H1 (cell line): ENCODE measurements around the gene PTDSS2. TPM values are rescaled to one million over a fixed set of nuclear protein-coding genes. Genes with fewer than 3 reads are reported as not detected.

Experiments used
- CTCF ChIA-PET: fragments of 300-600 bp; sonication (Branson Sonifier 250); formaldehyde crosslinking; loops from one replicate; lab custom pipeline; 2021; ENCODE audit not compliant: partially characterized antibody; lab: Charles Lee
- POLR2A ChIA-PET: fragments of 300-600 bp; sonication (Branson Sonifier 250); formaldehyde crosslinking; loops from one replicate; lab custom pipeline; 2021; ENCODE audit warnings: inconsistent platforms; ENCODE audit not compliant: partially characterized antibody; lab: Charles Lee
- DNase-seq, 2 experiments: peaks; one replicate each; pipeline versions ENCODE4 v3.0.0 to v3.0.0-alpha.2; 2010 to 2022; ENCODE audit warnings: low spot score in 2 of 2, low read depth in 1 of 2, mixed read lengths in 1 of 2
- FAIRE-seq: peaks from 2 replicates; lab custom pipeline; 2011; peaks lifted over from hg19 to GRCh38; lab: Jason Lieb, UNC
- H2AFZ ChIP-seq: 2 replicates; pipeline ENCODE4 v1.8.1; 2012; ENCODE audit warnings: low read length, inconsistent platforms
- H2AK5ac ChIP-seq: 2 replicates; pipeline ENCODE4 v1.6.1; 2013; ENCODE audit warnings: low read depth, low read length
- H2BK120ac ChIP-seq: replicated peaks from 2 replicates; pipeline ENCODE3; 2013; ENCODE audit warnings: low read depth, low read length, inconsistent platforms
- H2BK12ac ChIP-seq: 2 replicates; pipeline ENCODE4 v1.6.1; 2013; ENCODE audit warnings: low read depth, low read length
- H2BK15ac ChIP-seq: 2 replicates; pipeline ENCODE4 v1.6.1; 2013; ENCODE audit warnings: low read length
- H2BK20ac ChIP-seq: 2 replicates; pipeline ENCODE4 v1.6.1; 2013; ENCODE audit warnings: low read length
- H2BK5ac ChIP-seq: 2 replicates; pipeline ENCODE4 v1.6.1; 2013; ENCODE audit warnings: low read depth, low read length
- H3K14ac ChIP-seq: 2 replicates; pipeline ENCODE4 v1.6.1; 2013; ENCODE audit warnings: inconsistent platforms; ENCODE audit not compliant: insufficient read length
- H3K18ac ChIP-seq: 2 replicates; pipeline ENCODE4 v1.6.1; 2013; ENCODE audit warnings: low read length; ENCODE audit errors: extremely low read depth
- H3K23ac ChIP-seq: 2 replicates; pipeline ENCODE4 v1.6.1; 2013; ENCODE audit warnings: inconsistent platforms; ENCODE audit not compliant: insufficient read length
- H3K23me2 ChIP-seq: 2 replicates; pipeline ENCODE4 v1.6.1; 2013; ENCODE audit warnings: low read depth, low read length
- H3K27ac ChIP-seq: 2 replicates; pipeline ENCODE4 v1.6.1; 2011; ENCODE audit warnings: low read depth, low read length, inconsistent platforms
- H3K27me3 ChIP-seq, 4 experiments: replicated peaks in 1 of 4; 1 replicate in 1 of 4; 2 replicates in 3 of 4; pipeline versions ENCODE4 v1.6.1 to v1.8.1; 2011 to 2013; ENCODE audit warnings: low read length in 3 of 4, mild to moderate bottlenecking in 3 of 4, inconsistent platforms in 2 of 4, mixed read lengths in 2 of 4, moderate library complexity in 1 of 4; ENCODE audit not compliant: control insufficient read depth in 3 of 4, insufficient read depth in 3 of 4; ENCODE audit errors: extremely low read depth in 1 of 4
- H3K36me3 ChIP-seq, 4 experiments: 2 replicates each; pipeline versions ENCODE4 v1.6.1 to v1.8.1; 2011 to 2013; ENCODE audit warnings: mild to moderate bottlenecking in 4 of 4, low read length in 3 of 4, moderate library complexity in 2 of 4, control low read depth in 1 of 4, inconsistent platforms in 1 of 4; ENCODE audit not compliant: insufficient read depth in 4 of 4, control insufficient read depth in 2 of 4
- H3K4ac ChIP-seq: replicated peaks from 2 replicates; pipeline ENCODE3; 2013; ENCODE audit warnings: low read length, low read depth, mixed read lengths, inconsistent platforms; ENCODE audit not compliant: insufficient read length
- H3K4me1 ChIP-seq, 4 experiments: replicated peaks in 1 of 4; 1 replicate in 1 of 4; 2 replicates in 3 of 4; pipeline versions ENCODE4 v1.6.1 to v1.8.1; 2011 to 2013; ENCODE audit warnings: low read length in 3 of 4, inconsistent platforms in 2 of 4, mixed read lengths in 1 of 4; ENCODE audit not compliant: insufficient read depth in 4 of 4, control insufficient read depth in 3 of 4
- H3K4me2 ChIP-seq, 2 experiments: 2 replicates each; pipeline versions ENCODE4 v1.6.1 to v1.8.1; 2011 to 2013; ENCODE audit warnings: low read depth in 2 of 2, low read length in 2 of 2, control low read depth in 1 of 2, inconsistent platforms in 1 of 2, mild to moderate bottlenecking in 1 of 2; ENCODE audit not compliant: insufficient read depth in 1 of 2
- H3K4me3 ChIP-seq, 4 experiments: fragments of 200-600, 300-600 bp in 1 of 4; sonication (generic), shearing (Covaris generic), sonication (Bioruptor Twin) in 1 of 4; 2 replicates each; pipeline versions ENCODE4 v1.5.1 to v1.8.1; 2011 to 2016; ENCODE audit warnings: low read length in 4 of 4, low read depth in 3 of 4, control low read depth in 2 of 4, inconsistent platforms in 2 of 4, mild to moderate bottlenecking in 2 of 4, mixed read lengths in 1 of 4, moderate library complexity in 1 of 4; ENCODE audit not compliant: insufficient read depth in 2 of 4; ENCODE audit errors: extremely low read depth in 1 of 4
- H3K56ac ChIP-seq: replicated peaks from 2 replicates; pipeline ENCODE3; 2013; ENCODE audit warnings: low read depth, mild to moderate bottlenecking, mixed read lengths, low read length, inconsistent platforms; ENCODE audit not compliant: insufficient read length
- H3K79me1 ChIP-seq: 2 replicates; pipeline ENCODE4 v1.6.1; 2013; ENCODE audit warnings: low read depth, low read length, control low read depth
- H3K79me2 ChIP-seq, 2 experiments: 2 replicates each; pipeline versions ENCODE4 v1.6.1 to v1.8.1; 2012 to 2013; ENCODE audit warnings: low read length in 2 of 2, mild to moderate bottlenecking in 2 of 2, inconsistent platforms in 1 of 2; ENCODE audit not compliant: insufficient read depth in 2 of 2, control insufficient read depth in 1 of 2
- H3K9ac ChIP-seq, 4 experiments: replicated peaks in 1 of 4; 1 replicate in 1 of 4; 2 replicates in 3 of 4; pipeline versions ENCODE4 v1.6.1 to v1.8.1; 2011 to 2013; ENCODE audit warnings: low read depth in 3 of 4, low read length in 3 of 4, control low read depth in 2 of 4, mild to moderate bottlenecking in 2 of 4, moderate library complexity in 2 of 4, inconsistent platforms in 1 of 4; ENCODE audit errors: extremely low read depth in 1 of 4
- H3K9me3 ChIP-seq, 2 experiments: 2 replicates each; pipeline versions ENCODE4 v1.6.1 to v1.8.1; 2012 to 2013; ENCODE audit warnings: mild to moderate bottlenecking in 2 of 2, moderate library complexity in 2 of 2, control low read depth in 1 of 2, inconsistent platforms in 1 of 2, low read depth in 1 of 2, low read length in 1 of 2, mixed read lengths in 1 of 2; ENCODE audit not compliant: insufficient read depth in 2 of 2
- H4K20me1 ChIP-seq, 2 experiments: replicated peaks in 1 of 2; 2 replicates each; pipeline versions ENCODE3 to v1.8.1; 2011 to 2013; ENCODE audit warnings: inconsistent platforms in 2 of 2, low read length in 2 of 2, mild to moderate bottlenecking in 1 of 2; ENCODE audit not compliant: insufficient read depth in 2 of 2, control insufficient read depth in 1 of 2
- H4K5ac ChIP-seq: 2 replicates; pipeline ENCODE4 v1.6.1; 2013; ENCODE audit warnings: low read length, low read depth, mixed read lengths, inconsistent platforms; ENCODE audit not compliant: insufficient read length
- H4K8ac ChIP-seq: 2 replicates; pipeline ENCODE4 v1.8.0; 2013; ENCODE audit warnings: mild to moderate bottlenecking, moderate library complexity, low read length, inconsistent platforms; ENCODE audit not compliant: insufficient read depth; ENCODE audit errors: extremely low read depth
- H4K91ac ChIP-seq: replicated peaks from 2 replicates; pipeline ENCODE3; 2013; ENCODE audit warnings: low read length, mixed read lengths, inconsistent platforms; ENCODE audit not compliant: insufficient read length
- CREB1 ChIP-seq: IDR thresholded peaks from 2 replicates; pipeline ENCODE4 v1.6.1; 2012; ENCODE audit warnings: inconsistent platforms
- EZH2 ChIP-seq: fragments of 200-600 bp; sonication (generic); IDR thresholded peaks from 2 replicates; pipeline ENCODE4 v1.7.1; 2012; ENCODE audit warnings: low read depth, mild to moderate bottlenecking, moderate library complexity, low read length, inconsistent platforms; ENCODE audit not compliant: severe bottlenecking
- WGBS, 2 experiments: shearing (Covaris generic) in 1 of 2; methylation state at CpG; one replicate each; pipeline versions ENCODE4 v1.1.6 to v1.1.7; 2013 to 2015; ENCODE audit warnings: low lambda C conversion rate in 2 of 2, mixed read lengths in 2 of 2, inconsistent platforms in 1 of 2, low coverage in 1 of 2, missing lambda C conversion rate in 1 of 2; ENCODE audit not compliant: insufficient replicate concordance in 2 of 2, insufficient coverage in 1 of 2, insufficient read length in 1 of 2; ENCODE audit errors: extremely low coverage in 1 of 2, missing lambda C conversion rate in 1 of 2; 5-methylcytosine and 5-hydroxymethylcytosine counted together
- polyA plus RNA-seq, 7 experiments: library from polyadenylated mRNA; depleted of rRNA in 3 of 7; stranded (reverse) in 5 of 7; unstranded in 2 of 7; fragments of >200 nt in 5 of 7; fragments of 200-250 nt in 2 of 7; gene quantifications; 1 replicate in 5 of 7; 2 replicates in 1 of 7; 4 replicates in 1 of 7; pipeline versions ENCODE4 v1.2.1 to v1.2.3, GENCODE V29; 2011 to 2013; ENCODE audit warnings: missing spikeins in 2 of 7, mixed read lengths in 2 of 7
- total RNA-seq: library from RNA; stranded (reverse); fragmentation: NEBNext Ultra II Directional; extraction: Animal tissue kit (Norgen Biotek cat#: 25700); gene quantifications from 2 replicates; pipeline ENCODE4 v1.2.1, GENCODE V29; 2021

PTDSS2 gene
- total and polyA plus RNA-seq, 2 of the 8 experiments (the other 6 are each of a cell fraction or from before 2014, with no cell fraction given), result 48.7 to 68.2 TPM

DNA sequence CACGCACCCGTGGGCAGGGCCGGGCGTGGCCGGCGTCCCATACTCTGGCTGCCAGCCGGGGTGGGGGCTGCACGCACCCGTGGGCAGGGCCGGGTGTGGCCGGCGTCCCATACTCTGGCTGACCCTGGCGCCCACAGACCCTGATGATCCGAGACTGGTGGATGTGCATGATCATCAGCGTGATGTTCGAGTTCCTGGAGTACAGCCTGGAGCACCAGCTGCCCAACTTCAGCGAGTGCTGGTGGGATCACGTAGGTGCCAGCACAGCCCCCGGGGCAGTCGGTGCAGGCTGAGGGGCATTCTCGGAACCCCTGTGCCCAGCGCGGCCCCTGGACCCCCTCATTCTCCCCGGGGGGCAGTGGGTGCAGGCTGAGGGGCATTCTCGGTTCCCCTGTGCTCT lies 38.0 kb downstream of the PTDSS2 start:
- no peak for DNase-seq
- Histone ChIP-seq H2BK20ac (no peak overlapping the region), H3K36me3 (peaks cover 0 to 15% (median 3%) of the 10 kb centered on the region in 4 experiments; a peak in 5 of 8 replicates), H2BK12ac (no peak overlapping the region), H3K18ac (no peak overlapping the region), H3K4me3 (no peak overlapping the region), H3K4ac (no peak overlapping the region), H3K79me1 (peaks cover 13% of the 10 kb centered on the region), H4K8ac (no peak overlapping the region), H3K23ac (no peak overlapping the region), H2AK5ac (no peak overlapping the region), H4K20me1 (peaks cover 1 to 9% of the 10 kb centered on the region in 2 experiments), H3K4me2 (no peak overlapping the region), H3K56ac (no peak overlapping the region), H3K79me2 (peaks cover 0 to 16% of the 10 kb centered on the region in 2 experiments; a peak in 1 of 4 replicates), H2BK15ac (no peak overlapping the region), H3K9ac (no peak overlapping the region), H3K27me3 (no peaks in the 10 kb centered on the region), H2AFZ (no peak overlapping the region), H3K9me3 (peaks cover 0 to 10% of the 10 kb centered on the region in 2 experiments; a peak in 1 of 4 replicates), H3K27ac (no peak overlapping the region), H4K5ac (no peak overlapping the region), H2BK5ac (no peak overlapping the region), H3K14ac (no peak overlapping the region), H2BK120ac (no peak overlapping the region), H3K4me1 (no peaks in the 10 kb centered on the region), H3K23me2 (no peaks in the 10 kb centered on the region), H4K91ac (no peak overlapping the region)
- ChIA-PET CTCF (no interaction called here), POLR2A (no interaction called here)
- WGBS, 2 experiments, result 98% methylated on average over 15 of the region's 25 CpGs; no CpG with 5 or more reads in 1 of the 2 experiments
- TF ChIP-seq CREB1, result no peak
- no peak for TF ChIP-seq EZH2
- no peak for FAIRE-seq
